Epithelial cell of esophagus (primary cell): ENCODE measurements around the gene GAREM1.
A peak's percentile ranks its signal among the peaks of the same experiment; 100 is the strongest.

Experiments used
- DNase-seq: peaks from one replicate; pipeline ENCODE4 v3.0.0; 2010; ENCODE audit warnings: low read depth
- H3K4me3 ChIP-seq: 2 replicates; pipeline ENCODE4 v1.5.1; 2011; ENCODE audit warnings: mild to moderate bottlenecking, low read length, control low read depth
- CTCF ChIP-seq: IDR thresholded peaks from 2 replicates; pipeline ENCODE4 v1.5.1; 2011; ENCODE audit warnings: low read depth, mild to moderate bottlenecking, low read length, control low read depth, inconsistent platforms; ENCODE audit not compliant: insufficient read depth; ENCODE audit errors: missing control alignments

Gene GAREM1

DNA sequence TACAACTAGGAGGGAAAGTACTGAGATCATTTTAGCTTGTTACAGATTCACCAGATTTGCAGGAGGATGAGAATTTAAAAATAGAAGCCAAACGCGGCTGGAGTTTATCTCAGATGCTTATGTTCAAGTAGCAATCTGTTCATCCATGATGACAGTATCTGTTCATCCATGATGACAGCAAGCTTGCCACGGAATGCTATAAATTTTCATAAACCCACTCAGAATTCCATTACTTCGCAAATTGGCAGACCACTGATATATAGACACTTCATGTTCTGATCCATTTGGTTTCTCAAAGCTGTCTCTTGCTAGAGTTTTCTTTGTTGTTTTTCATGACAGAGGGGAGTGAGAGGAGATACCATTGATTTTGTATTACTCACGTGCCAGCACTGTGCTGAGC, 84.2 kb downstream of the GAREM1 start:
- DNase-seq, result no peak
- no peak overlapping the region for H3K4me3 ChIP-seq
- TF ChIP-seq CTCF, result no peak

DNA sequence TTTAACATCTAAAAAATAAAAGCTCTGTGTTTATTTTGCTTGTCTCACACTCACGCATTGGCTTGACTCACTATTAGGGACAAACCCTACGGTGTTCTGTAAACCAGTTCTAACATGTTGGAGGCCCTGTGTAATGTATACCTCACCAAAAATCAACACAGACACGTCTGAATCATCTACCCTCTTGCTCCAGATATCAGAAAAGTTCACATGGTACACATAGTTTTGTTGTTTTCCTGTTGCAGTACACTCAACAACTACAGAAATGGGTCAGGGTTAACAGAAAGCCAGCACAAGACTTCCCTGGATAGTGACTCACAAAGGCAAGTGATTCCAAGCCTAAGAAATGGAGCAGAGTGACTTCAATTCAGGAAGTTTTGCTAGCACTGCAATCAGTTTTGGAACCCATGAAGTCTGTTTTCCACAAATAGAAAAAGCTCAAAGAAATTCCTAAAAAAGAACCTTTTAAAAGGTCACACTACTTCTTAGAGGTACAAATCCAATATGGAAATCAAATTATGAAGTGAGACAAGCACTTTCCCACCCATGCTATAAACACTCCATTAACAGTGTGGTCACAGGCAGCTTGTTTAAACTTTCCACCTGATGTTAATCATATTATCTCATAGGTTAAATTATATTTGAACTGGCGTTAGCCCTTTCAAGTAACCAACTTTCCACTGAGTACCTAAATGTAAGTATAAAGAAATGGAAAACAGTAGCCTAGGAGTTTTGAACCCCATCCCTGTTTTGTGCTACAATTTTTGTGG, 87.4 kb downstream of the GAREM1 start:
- DNase-seq, result peak; percentile 99
- H3K4me3 ChIP-seq, result no peak overlapping the region
- TF ChIP-seq CTCF, result no peak

GRCh38 chr18:32381761-32382160, 88.9 kb downstream of the GAREM1 start:
- DNase-seq, result peak; percentile 73
- no peak for TF ChIP-seq CTCF

GRCh38 chr18:32380559-32380958, 90.1 kb downstream of the GAREM1 start:
- no peak for DNase-seq
- no peak for TF ChIP-seq CTCF
- H3K4me3 ChIP-seq, result no peak overlapping the region

More at GRCh38 chr18:32381761-32382160, 88.9 kb downstream of the GAREM1 start:
- no peak overlapping the region for H3K4me3 ChIP-seq

DNA sequence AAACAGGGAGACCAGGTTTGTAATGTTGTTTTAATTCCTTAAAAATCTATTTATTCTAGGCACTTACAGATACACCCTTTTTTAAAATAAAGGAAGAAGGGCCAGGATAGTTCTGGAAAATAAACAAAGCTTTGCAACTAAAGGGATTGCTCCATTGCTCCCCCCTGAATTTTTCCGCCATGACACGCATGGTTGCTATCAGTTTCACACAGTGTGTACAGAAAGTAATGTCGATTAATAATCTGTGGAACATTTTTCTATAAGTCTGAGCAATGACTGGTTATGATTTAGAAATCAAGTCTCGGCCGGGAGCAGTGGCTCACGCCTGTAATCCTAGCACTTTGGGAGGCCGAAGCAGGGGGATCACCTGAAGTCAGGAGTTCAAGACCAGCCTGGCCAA, 90.8 kb downstream of the GAREM1 start:
- no peak for TF ChIP-seq CTCF
- H3K4me3 ChIP-seq, result no peak overlapping the region
- no peak for DNase-seq

DNA sequence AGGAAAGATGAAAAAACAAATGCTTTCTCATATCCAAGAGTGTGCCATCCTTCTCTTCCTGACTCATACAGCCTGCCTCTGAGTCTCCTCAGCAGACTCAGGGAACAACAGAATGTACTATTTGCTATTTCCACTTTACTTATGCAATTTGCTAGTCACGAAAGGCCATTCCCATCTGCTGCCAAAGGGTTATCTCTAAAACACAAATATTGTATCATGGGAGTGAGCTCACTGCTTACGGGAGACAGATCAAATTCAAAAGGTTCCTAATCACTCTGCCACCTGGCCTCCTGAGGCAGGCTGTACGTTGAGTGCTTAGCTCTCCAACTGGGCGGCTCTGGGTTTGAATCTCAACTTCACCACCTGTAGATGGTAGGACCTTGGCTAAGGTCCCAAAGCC, 92.0 kb downstream of the GAREM1 start:
- peak; percentile 84 for DNase-seq
- TF ChIP-seq CTCF, result no peak
- H3K4me3 ChIP-seq, result no peak overlapping the region

DNA sequence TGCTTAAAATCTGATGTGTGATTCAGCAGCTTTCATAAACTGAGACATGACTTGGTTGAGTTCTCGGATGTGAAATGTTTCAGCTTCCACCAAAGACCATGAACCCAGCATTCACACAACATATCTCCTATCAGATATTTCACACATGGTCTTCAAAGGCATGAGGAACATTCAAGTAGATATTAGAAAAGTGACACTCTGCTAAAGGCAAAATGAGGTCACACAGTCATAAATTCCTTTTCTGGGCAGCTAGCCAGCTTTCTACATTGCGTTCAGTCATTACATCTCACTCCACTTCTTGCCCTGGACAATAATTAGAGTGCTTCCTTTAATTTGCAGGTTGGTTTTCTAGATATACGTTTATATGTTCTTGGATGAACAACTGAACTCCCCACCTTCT, 96.7 kb downstream of the GAREM1 start:
- peak; percentile 83 for DNase-seq
- no peak for TF ChIP-seq CTCF
- no peak overlapping the region for H3K4me3 ChIP-seq
